ENCODE measurements around the gene ZNF691.

- TF ChIP-seq CTCF (tag by site-specific recombination; IDR thresholded peaks at IDR 0.05) (no peak), ZNF654 (tag by site-specific recombination; IDR thresholded peaks at IDR 0.05; ENCODE audit: low read depth) (no peak), ZNF155 (tag by site-specific recombination; IDR thresholded peaks at IDR 0.05) (no peak), ZEB2 (tag by site-specific recombination; IDR thresholded peaks at IDR 0.05) (no peak), ZNF23 (tag by site-specific recombination; IDR thresholded peaks at IDR 0.05; ENCODE audit: borderline replicate concordance) (no peak)
Measured at GRCh38 chr1:42841440-42842147, 4.8 kb upstream of the ZNF691 start.
